ENCODE results near the gene PSMB3. TPM values are rescaled to one million over a fixed set of nuclear protein-coding genes. Genes with fewer than 3 reads are reported as not detected.

PSMB3 gene
- total and polyA plus RNA-seq, 2 donors (not counting 1 experiment from before 2014, with no cell fraction given): 210 to 299 TPM

DNA sequence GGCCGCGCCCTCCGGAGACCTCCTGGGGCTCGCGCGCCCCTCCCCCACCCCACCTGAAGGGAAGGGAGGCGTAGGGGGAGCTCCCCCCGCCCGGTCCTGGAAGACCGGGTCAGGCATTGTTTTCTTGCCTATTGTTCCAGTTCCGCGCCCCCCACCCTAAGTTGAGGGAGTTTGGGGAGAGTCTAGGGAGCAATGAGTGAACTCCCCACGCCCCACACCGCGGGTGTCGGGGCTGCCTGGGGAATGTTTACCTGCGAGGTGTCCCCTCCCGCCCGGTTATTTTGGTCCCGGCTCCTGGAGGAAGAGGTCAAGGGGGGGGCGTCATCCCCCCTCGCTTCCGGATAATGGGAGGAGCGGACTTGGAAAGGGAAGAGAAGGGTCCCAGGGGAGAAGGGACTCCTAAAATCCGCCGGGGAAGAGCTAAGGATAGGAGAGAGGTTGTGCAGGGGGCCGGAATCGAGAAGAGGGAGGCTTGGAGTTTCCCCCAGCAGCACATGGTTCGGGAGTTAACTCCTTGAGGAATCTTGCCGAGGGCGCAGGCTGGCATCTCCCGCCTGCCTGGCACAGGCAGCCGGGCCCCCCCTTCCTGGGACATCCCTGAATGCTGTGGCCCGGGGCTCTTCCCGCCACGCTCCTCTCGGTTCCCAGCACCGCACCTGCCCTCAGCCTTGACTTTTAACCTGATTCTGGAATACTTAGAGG lies 46.6 kb upstream of the PSMB3 start:
- Histone ChIP-seq H2AFZ (ENCODE audit: low read length) (no peak overlapping the region), H3K27me3 (ENCODE audit: control insufficient read depth, insufficient read depth, low read length) (no peaks in the 10 kb centered on the region), H4K20me1 (ENCODE audit: control insufficient read depth, extremely low read depth, insufficient read depth, low read length) (no peaks in the 10 kb centered on the region), H3K9ac (ENCODE audit: insufficient read depth, low read length) (peak overlapping the region; percentile 38), H3K36me3 (ENCODE audit: control insufficient read depth, insufficient read depth, low read length) (peaks cover 2% of the 10 kb centered on the region), H3K4me1 (ENCODE audit: control insufficient read depth, extremely low read depth, insufficient read depth, low read length) (peaks cover 9% of the 10 kb centered on the region), H3K4me2 (ENCODE audit: extremely low read depth, insufficient read depth, low read length) (peak overlapping the region; percentile 89), H3K27ac (ENCODE audit: insufficient read depth, low read length) (no peak overlapping the region), H3K79me2 (ENCODE audit: control insufficient read depth, insufficient read depth, low read length) (peaks cover 2% of the 10 kb centered on the region), H3K4me3 (replicated peaks in 1 of 4; ENCODE audit: control extremely low read depth in 1 of 4, insufficient read depth in 1 of 4, low read depth in 3 of 4, low read length in 4 of 4) (peak overlapping the region; percentile 30 to 81 (median 54)), H3K9me3 (ENCODE audit: control insufficient read depth, insufficient read depth, low read depth, low read length) (no peaks in the 10 kb centered on the region)
- DNase-seq (ENCODE audit: low read depth in 2 of 2): no peak
- TF ChIP-seq, protein P1, sequence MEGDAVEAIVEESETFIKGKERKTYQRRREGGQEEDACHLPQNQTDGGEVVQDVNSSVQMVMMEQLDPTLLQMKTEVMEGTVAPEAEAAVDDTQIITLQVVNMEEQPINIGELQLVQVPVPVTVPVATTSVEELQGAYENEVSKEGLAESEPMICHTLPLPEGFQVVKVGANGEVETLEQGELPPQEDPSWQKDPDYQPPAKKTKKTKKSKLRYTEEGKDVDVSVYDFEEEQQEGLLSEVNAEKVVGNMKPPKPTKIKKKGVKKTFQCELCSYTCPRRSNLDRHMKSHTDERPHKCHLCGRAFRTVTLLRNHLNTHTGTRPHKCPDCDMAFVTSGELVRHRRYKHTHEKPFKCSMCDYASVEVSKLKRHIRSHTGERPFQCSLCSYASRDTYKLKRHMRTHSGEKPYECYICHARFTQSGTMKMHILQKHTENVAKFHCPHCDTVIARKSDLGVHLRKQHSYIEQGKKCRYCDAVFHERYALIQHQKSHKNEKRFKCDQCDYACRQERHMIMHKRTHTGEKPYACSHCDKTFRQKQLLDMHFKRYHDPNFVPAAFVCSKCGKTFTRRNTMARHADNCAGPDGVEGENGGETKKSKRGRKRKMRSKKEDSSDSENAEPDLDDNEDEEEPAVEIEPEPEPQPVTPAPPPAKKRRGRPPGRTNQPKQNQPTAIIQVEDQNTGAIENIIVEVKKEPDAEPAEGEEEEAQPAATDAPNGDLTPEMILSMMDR (conservative IDR thresholded peaks at IDR 0.05 in 1 of 2, IDR thresholded peaks at IDR 0.05 in 1 of 2; ENCODE audit: low read depth in 1 of 2, low read length in 2 of 2): no peak
- no peak for TF ChIP-seq EZH2 (IDR thresholded peaks at IDR 0.05; ENCODE audit: low read length, missing control alignments)

DNA sequence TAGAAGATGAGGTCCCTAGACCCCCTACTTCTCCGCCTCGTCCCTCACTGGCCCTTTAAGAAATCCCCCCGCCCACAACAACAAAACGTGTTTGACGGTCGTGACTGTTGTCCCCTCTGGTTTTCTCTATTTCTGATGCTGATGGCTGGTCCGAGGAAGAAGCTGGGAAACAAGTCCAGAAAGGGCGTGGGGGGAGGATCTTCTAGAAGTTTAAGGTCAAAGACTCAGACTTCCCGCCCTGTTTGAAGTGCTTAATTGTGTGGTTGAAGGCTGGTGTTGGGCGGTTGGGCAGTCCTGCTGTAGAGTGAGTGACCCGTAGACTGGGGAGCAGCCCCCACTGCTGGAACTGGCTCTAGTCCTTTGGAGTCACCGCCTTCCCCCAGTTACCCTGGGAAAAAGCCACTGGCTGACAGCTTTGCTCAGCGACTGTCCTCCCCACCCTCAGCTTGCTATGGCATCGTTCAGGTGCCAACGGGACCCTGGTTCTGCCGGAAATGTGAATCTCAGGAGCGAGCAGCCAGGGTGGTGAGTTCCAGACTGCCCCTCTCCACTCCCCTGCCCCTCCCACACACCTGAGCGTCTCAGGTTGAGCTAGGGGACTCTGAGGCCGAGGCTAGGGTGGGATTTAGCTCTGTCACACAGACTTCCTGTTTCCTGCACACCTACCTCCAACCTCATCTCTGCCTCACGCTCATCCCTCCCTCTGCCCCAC lies 45.9 kb upstream of the PSMB3 start:
- Histone ChIP-seq H2AFZ (ENCODE audit: low read length) (no peak overlapping the region), H3K4me3 (replicated peaks in 1 of 4; ENCODE audit: control extremely low read depth in 1 of 4, insufficient read depth in 1 of 4, low read depth in 3 of 4, low read length in 4 of 4) (peak overlapping the region; percentile 30 to 81 (median 54)), H4K20me1 (ENCODE audit: control insufficient read depth, extremely low read depth, insufficient read depth, low read length) (no peaks in the 10 kb centered on the region), H3K79me2 (ENCODE audit: control insufficient read depth, insufficient read depth, low read length) (peaks cover 2% of the 10 kb centered on the region), H3K4me2 (ENCODE audit: extremely low read depth, insufficient read depth, low read length) (peak overlapping the region; percentile 89), H3K4me1 (ENCODE audit: control insufficient read depth, extremely low read depth, insufficient read depth, low read length) (peaks cover 9% of the 10 kb centered on the region), H3K9me3 (ENCODE audit: control insufficient read depth, insufficient read depth, low read depth, low read length) (no peaks in the 10 kb centered on the region), H3K27me3 (ENCODE audit: control insufficient read depth, insufficient read depth, low read length) (no peaks in the 10 kb centered on the region), H3K27ac (ENCODE audit: insufficient read depth, low read length) (no peak overlapping the region), H3K9ac (ENCODE audit: insufficient read depth, low read length) (peak overlapping the region; percentile 38), H3K36me3 (ENCODE audit: control insufficient read depth, insufficient read depth, low read length) (peaks cover 2% of the 10 kb centered on the region)
- no peak for TF ChIP-seq EZH2 (IDR thresholded peaks at IDR 0.05; ENCODE audit: low read length, missing control alignments)
- TF ChIP-seq, protein P1 (conservative IDR thresholded peaks at IDR 0.05 in 1 of 2, IDR thresholded peaks at IDR 0.05 in 1 of 2; ENCODE audit: low read depth in 1 of 2, low read length in 2 of 2): no peak
- no peak for DNase-seq (ENCODE audit: low read depth in 2 of 2)

DNA sequence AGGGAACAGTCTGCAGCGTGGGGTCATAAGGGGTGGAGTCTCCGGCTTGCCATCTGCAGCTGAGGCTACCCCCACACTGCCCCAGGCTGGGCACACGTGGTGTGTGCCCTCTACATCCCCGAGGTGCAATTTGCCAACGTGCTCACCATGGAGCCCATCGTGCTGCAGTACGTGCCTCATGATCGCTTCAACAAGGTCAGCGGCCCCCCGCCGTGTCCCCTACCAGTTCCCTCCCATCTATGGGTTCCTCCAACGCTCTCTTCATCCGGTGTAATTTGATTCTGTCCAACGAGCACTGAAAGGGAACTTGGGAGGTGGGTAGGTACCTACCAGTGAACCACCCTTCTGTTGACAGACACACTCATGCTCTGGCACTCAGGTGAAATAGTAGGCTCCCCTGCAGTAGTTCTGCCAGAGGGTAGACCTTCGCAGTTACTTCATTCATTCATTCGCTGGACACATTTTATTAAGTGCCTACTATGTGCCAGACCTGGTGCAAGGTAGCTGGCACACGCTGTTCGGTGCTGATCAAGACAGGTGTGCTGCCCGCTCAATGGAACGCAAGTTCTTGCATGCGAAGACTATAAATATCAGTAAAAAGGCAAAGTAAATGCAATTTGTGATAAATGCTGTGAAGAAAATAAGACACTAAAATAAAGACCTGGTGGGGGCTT lies 44.7 kb upstream of the PSMB3 start:
- H3K4me1 ChIP-seq (ENCODE audit: control insufficient read depth, extremely low read depth, insufficient read depth, low read length): peaks cover 7% of the 10 kb centered on the region
- no peak overlapping the region for H2AFZ ChIP-seq (ENCODE audit: low read length)
- H3K79me2 ChIP-seq (ENCODE audit: control insufficient read depth, insufficient read depth, low read length): peaks cover 2% of the 10 kb centered on the region

More for the DNA sequence above, 44.7 kb upstream of the PSMB3 start:
- H3K27me3 ChIP-seq (ENCODE audit: control insufficient read depth, insufficient read depth, low read length): no peaks in the 10 kb centered on the region
- H3K36me3 ChIP-seq (ENCODE audit: control insufficient read depth, insufficient read depth, low read length): peaks cover 8% of the 10 kb centered on the region
- H3K4me3 ChIP-seq (replicated peaks in 1 of 4; ENCODE audit: control extremely low read depth in 1 of 4, insufficient read depth in 1 of 4, low read depth in 3 of 4, low read length in 4 of 4): no peak overlapping the region
- no peak for TF ChIP-seq EZH2 (IDR thresholded peaks at IDR 0.05; ENCODE audit: low read length, missing control alignments)
- no peaks in the 10 kb centered on the region for H4K20me1 ChIP-seq (ENCODE audit: control insufficient read depth, extremely low read depth, insufficient read depth, low read length)
- no peak overlapping the region for H3K4me2 ChIP-seq (ENCODE audit: extremely low read depth, insufficient read depth, low read length)
- H3K9me3 ChIP-seq (ENCODE audit: control insufficient read depth, insufficient read depth, low read depth, low read length): no peaks in the 10 kb centered on the region
- no peak overlapping the region for H3K9ac ChIP-seq (ENCODE audit: insufficient read depth, low read length)
- no peak for DNase-seq (ENCODE audit: low read depth in 2 of 2)
- no peak overlapping the region for H3K27ac ChIP-seq (ENCODE audit: insufficient read depth, low read length)

Measured in fibroblast of lung (primary cell).